K562 (cell line): ENCODE data around the gene SNPH. TPM values are rescaled to one million over a fixed set of nuclear protein-coding genes. Genes with fewer than 3 reads are reported as not detected.

ENCODE experiments used
- BRCA1 ChIP-seq, 2 experiments: fragments of 450-650 bp in 1 of 2; sonication (generic) in 1 of 2; formaldehyde crosslinking in 1 of 2; IDR thresholded peaks; 2 replicates each; pipeline versions ENCODE4 v1.5.0 to v1.6.1; 2017 to 2020; ENCODE audit warnings: mild to moderate bottlenecking in 1 of 2, missing genetic modification reagents in 1 of 2
- ETV5 ChIP-seq: sonication (generic); formaldehyde crosslinking; IDR thresholded peaks from 2 replicates; pipeline ENCODE4 v1.4.0; 2020; ENCODE audit warnings: low read depth, mild to moderate bottlenecking, missing genetic modification reagents
- NFRKB ChIP-seq: fragments of 450-650 bp; IDR thresholded peaks from 2 replicates; pipeline ENCODE4 v1.6.1; 2016; ENCODE audit warnings: low read depth
- NR2C2 ChIP-seq, 2 experiments: fragments of 200-800 bp in 1 of 2; sonication (Bioruptor generic) in 1 of 2; sonication (generic) in 1 of 2; formaldehyde crosslinking in 1 of 2; IDR thresholded peaks; 2 replicates each; pipeline versions ENCODE4 v1.6.1 to v1.8.0; 2016 to 2022; ENCODE audit warnings: mild to moderate bottlenecking in 1 of 2, missing compliant biosample characterization in 1 of 2, missing genetic modification characterization in 1 of 2, missing genetic modification reagents in 1 of 2
- NR4A1 ChIP-seq, 2 experiments: fragments of 250-450 bp in 1 of 2; fragments of 450-650 bp in 1 of 2; sonication (Bioruptor Pico) in 1 of 2; IDR thresholded peaks; 2 replicates each; pipeline versions ENCODE4 v1.4.0 to v1.6.1; 2016 to 2020; ENCODE audit warnings: mild to moderate bottlenecking in 2 of 2, missing compliant biosample characterization in 1 of 2, missing genetic modification characterization in 1 of 2, moderate library complexity in 1 of 2
- OTX1 ChIP-seq: fragments of 450-650 bp; formaldehyde crosslinking; IDR thresholded peaks from 2 replicates; pipeline ENCODE4 v1.4.0; 2022; ENCODE audit warnings: mild to moderate bottlenecking
- PHF8 ChIP-seq: fragments of 200-600 bp; sonication (generic); IDR thresholded peaks from 2 replicates; pipeline ENCODE4 v1.6.1; 2012; ENCODE audit warnings: mixed run types, mild to moderate bottlenecking, inconsistent platforms, low read length, moderate library complexity, borderline replicate concordance
- PTTG1 ChIP-seq: fragments of 450-650 bp; IDR thresholded peaks from 2 replicates; pipeline ENCODE4 v1.6.1; 2016; ENCODE audit warnings: low read depth, mild to moderate bottlenecking, missing genetic modification characterization, missing compliant biosample characterization
- SAP30 ChIP-seq: fragments of 200-600 bp; sonication (generic); IDR thresholded peaks from 2 replicates; pipeline ENCODE4 v1.6.1; 2012; ENCODE audit warnings: borderline replicate concordance, low read depth, mild to moderate bottlenecking, moderate library complexity, low read length, control low read depth, inconsistent platforms; ENCODE audit not compliant: insufficient read depth, poor library complexity, severe bottlenecking
- ZBTB7A ChIP-seq: IDR thresholded peaks from 2 replicates; pipeline ENCODE4 v1.6.1; 2011; ENCODE audit warnings: low read depth, mild to moderate bottlenecking, low read length, moderate library complexity, borderline replicate concordance; ENCODE audit not compliant: control insufficient read depth
- ZNF586 ChIP-seq: fragments of 450-650 bp; formaldehyde crosslinking; conservative IDR thresholded peaks from 2 replicates; pipeline ENCODE4 v1.4.0; 2020; ENCODE audit warnings: mild to moderate bottlenecking, moderate library complexity
- polyA plus RNA-seq, 8 experiments: library from polyadenylated mRNA; depleted of rRNA in 4 of 8; stranded (reverse) in 5 of 8; unstranded in 3 of 8; fragments of >200 nt; fragmentation: Nextera tagmentation in 2 of 8; fragmentation: Illumina TruSeq in 1 of 8; extraction: Ambion mirVana in 2 of 8; extraction: Trizol in 1 of 8; gene quantifications; 2 replicates each; pipeline versions ENCODE4 v1.2.1 to v1.2.3, GENCODE V29; 2011 to 2014; ENCODE audit warnings: inconsistent platforms in 1 of 8, missing spikeins in 1 of 8
- total RNA-seq, 7 experiments: library from RNA; depleted of rRNA in 6 of 7; stranded (reverse); fragments of >200 nt in 6 of 7; fragmentation: Illumina TruSeq in 2 of 7; extraction: Trizol in 2 of 7; gene quantifications; 2 replicates each; pipeline versions ENCODE4 v1.2.1 to v1.2.3, GENCODE V29; 2011 to 2021; ENCODE audit warnings: low replicate concordance in 1 of 7
- TF ChIP-seq, protein P1 (sequence below): conservative IDR thresholded peaks from 2 replicates; pipeline ENCODE4 v1.6.1; 2011; ENCODE audit warnings: low read depth, mild to moderate bottlenecking, low read length; ENCODE audit not compliant: control insufficient read depth
- TF ChIP-seq, protein P2 (sequence below), 2 experiments: fragments of 450-650 bp in 1 of 2; IDR thresholded peaks; 2 replicates each; pipeline ENCODE4 v1.6.1; 2011 to 2017; ENCODE audit warnings: low read depth in 2 of 2, antibody characterized with exemption in 1 of 2, borderline replicate concordance in 1 of 2, low read length in 1 of 2, mild to moderate bottlenecking in 1 of 2, mixed read lengths in 1 of 2; ENCODE audit not compliant: control insufficient read depth in 1 of 2
- TF ChIP-seq, protein P3 (sequence below): sonication (generic); formaldehyde crosslinking; IDR thresholded peaks from 2 replicates; pipeline ENCODE4 v1.9.0; 2022; ENCODE audit warnings: mild to moderate bottlenecking, missing genetic modification reagents
- TF ChIP-seq, protein P4 (sequence below): sonication (generic); formaldehyde crosslinking; IDR thresholded peaks from 2 replicates; pipeline ENCODE4 v1.8.1; 2023; ENCODE audit warnings: mild to moderate bottlenecking, missing genetic modification reagents

SNPH gene
- total and polyA plus RNA-seq, 9 of the 15 experiments (the other 6 are each of a cell fraction or from before 2014, with no cell fraction given) = 0.03 to 4.2 (median 1.4) TPM

DNA sequence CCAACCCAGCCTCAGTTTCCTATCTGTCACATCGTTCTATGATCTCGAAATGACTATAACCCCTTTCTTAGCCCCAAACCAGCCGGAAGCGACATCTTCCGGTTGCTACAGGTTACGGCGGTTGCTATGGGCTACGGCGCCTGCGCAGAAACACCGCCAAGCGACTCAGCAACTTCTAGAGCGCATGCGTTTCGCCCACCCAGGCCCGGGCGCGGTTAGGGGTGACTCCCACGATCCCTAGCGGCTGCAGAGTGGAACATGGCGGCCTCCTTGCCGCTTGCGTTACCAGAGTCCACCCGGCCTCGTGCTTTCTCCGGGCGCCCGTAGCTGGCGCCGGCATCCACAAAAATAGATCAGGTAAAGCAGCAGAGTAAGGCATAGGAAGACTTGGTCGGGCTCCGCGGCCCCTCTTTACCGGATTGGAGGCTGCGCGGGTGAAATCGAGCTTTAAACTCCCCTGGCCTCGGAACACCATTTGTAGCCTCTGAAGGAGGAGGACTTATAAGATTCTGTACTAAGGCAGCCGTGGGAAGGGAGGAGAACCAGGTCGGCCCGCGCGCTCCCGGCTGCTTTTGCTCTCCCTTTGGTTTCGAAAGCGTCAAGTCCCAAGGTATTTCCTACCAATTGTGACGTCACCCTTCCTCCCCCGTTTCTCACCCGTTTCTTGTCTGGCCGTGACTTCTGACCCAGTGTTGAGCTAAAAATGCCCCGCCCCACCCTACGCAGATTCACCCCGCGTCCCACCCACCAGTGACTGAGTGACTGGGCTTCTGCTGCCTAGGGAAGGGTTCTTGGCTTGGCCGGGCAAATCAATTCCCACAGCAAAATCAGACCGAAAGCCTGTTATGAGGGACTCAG, 59.3 kb downstream of the SNPH start (continued):
- peak; percentile 39 for TF ChIP-seq SAP30
- TF ChIP-seq, protein P1, sequence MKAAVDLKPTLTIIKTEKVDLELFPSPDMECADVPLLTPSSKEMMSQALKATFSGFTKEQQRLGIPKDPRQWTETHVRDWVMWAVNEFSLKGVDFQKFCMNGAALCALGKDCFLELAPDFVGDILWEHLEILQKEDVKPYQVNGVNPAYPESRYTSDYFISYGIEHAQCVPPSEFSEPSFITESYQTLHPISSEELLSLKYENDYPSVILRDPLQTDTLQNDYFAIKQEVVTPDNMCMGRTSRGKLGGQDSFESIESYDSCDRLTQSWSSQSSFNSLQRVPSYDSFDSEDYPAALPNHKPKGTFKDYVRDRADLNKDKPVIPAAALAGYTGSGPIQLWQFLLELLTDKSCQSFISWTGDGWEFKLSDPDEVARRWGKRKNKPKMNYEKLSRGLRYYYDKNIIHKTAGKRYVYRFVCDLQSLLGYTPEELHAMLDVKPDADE = no peak
- TF ChIP-seq ZNF586 (CRISPR knock-in tag) = no peak
- TF ChIP-seq ZBTB7A = no peak
- TF ChIP-seq BRCA1 (IDR thresholded peaks at IDR 0.05) = no peak
- no peak for TF ChIP-seq BRCA1 (CRISPR knock-in tag; IDR thresholded peaks at IDR 0.05)
- TF ChIP-seq, protein P2, sequence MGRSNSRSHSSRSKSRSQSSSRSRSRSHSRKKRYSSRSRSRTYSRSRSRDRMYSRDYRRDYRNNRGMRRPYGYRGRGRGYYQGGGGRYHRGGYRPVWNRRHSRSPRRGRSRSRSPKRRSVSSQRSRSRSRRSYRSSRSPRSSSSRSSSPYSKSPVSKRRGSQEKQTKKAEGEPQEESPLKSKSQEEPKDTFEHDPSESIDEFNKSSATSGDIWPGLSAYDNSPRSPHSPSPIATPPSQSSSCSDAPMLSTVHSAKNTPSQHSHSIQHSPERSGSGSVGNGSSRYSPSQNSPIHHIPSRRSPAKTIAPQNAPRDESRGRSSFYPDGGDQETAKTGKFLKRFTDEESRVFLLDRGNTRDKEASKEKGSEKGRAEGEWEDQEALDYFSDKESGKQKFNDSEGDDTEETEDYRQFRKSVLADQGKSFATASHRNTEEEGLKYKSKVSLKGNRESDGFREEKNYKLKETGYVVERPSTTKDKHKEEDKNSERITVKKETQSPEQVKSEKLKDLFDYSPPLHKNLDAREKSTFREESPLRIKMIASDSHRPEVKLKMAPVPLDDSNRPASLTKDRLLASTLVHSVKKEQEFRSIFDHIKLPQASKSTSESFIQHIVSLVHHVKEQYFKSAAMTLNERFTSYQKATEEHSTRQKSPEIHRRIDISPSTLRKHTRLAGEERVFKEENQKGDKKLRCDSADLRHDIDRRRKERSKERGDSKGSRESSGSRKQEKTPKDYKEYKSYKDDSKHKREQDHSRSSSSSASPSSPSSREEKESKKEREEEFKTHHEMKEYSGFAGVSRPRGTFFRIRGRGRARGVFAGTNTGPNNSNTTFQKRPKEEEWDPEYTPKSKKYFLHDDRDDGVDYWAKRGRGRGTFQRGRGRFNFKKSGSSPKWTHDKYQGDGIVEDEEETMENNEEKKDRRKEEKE (IDR thresholded peaks at IDR 0.05; ENCODE audit: borderline replicate concordance in 1 of 2, control insufficient read depth in 1 of 2, low read depth in 2 of 2, low read length in 1 of 2) = no peak
- TF ChIP-seq NFRKB = peak; percentile 96
- no peak for TF ChIP-seq PTTG1
- TF ChIP-seq, protein P3, sequence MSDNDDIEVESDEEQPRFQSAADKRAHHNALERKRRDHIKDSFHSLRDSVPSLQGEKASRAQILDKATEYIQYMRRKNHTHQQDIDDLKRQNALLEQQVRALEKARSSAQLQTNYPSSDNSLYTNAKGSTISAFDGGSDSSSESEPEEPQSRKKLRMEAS (CRISPR knock-in tag) = peak; percentile 89
- no peak; the same call in 1 of the 2 replicates for TF ChIP-seq ETV5 (CRISPR knock-in tag)
- TF ChIP-seq PHF8 = peak; percentile 99
- no peak for TF ChIP-seq OTX1 (CRISPR knock-in tag)
- peak; percentile 61; the same call in 1 of the 2 replicates for TF ChIP-seq NR2C2 (CRISPR knock-in tag; IDR thresholded peaks at IDR 0.05)
- peak; percentile 95 for TF ChIP-seq NR2C2 (tag; IDR thresholded peaks at IDR 0.05)
- TF ChIP-seq, protein P4, sequence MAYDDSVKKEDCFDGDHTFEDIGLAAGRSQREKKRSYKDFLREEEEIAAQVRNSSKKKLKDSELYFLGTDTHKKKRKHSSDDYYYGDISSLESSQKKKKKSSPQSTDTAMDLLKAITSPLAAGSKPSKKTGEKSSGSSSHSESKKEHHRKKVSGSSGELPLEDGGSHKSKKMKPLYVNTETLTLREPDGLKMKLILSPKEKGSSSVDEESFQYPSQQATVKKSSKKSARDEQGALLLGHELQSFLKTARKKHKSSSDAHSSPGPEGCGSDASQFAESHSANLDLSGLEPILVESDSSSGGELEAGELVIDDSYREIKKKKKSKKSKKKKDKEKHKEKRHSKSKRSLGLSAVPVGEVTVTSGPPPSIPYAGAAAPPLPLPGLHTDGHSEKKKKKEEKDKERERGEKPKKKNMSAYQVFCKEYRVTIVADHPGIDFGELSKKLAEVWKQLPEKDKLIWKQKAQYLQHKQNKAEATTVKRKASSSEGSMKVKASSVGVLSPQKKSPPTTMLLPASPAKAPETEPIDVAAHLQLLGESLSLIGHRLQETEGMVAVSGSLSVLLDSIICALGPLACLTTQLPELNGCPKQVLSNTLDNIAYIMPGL = peak; percentile 54; the same call in 1 of the 2 replicates
- no peak for TF ChIP-seq NR4A1 (CRISPR knock-in tag; IDR thresholded peaks at IDR 0.05)
- TF ChIP-seq NR4A1 (tag; IDR thresholded peaks at IDR 0.05) = no peak
